Activated CD4-positive, CD25-positive, alpha-beta regulatory T cell treated with anti-CD3 and anti-CD28 coated beads, Interleukin-2, amount 50 U/mL, for 16 hours (primary cell): ENCODE measurements around the gene PLEKHG5.

ENCODE experiments used
- DNase-seq: peaks from one replicate; pipeline ENCODE4 v3.0.0-alpha.2; 2020; ENCODE audit warnings: low read depth, low spot score

PLEKHG5 gene, protein sequence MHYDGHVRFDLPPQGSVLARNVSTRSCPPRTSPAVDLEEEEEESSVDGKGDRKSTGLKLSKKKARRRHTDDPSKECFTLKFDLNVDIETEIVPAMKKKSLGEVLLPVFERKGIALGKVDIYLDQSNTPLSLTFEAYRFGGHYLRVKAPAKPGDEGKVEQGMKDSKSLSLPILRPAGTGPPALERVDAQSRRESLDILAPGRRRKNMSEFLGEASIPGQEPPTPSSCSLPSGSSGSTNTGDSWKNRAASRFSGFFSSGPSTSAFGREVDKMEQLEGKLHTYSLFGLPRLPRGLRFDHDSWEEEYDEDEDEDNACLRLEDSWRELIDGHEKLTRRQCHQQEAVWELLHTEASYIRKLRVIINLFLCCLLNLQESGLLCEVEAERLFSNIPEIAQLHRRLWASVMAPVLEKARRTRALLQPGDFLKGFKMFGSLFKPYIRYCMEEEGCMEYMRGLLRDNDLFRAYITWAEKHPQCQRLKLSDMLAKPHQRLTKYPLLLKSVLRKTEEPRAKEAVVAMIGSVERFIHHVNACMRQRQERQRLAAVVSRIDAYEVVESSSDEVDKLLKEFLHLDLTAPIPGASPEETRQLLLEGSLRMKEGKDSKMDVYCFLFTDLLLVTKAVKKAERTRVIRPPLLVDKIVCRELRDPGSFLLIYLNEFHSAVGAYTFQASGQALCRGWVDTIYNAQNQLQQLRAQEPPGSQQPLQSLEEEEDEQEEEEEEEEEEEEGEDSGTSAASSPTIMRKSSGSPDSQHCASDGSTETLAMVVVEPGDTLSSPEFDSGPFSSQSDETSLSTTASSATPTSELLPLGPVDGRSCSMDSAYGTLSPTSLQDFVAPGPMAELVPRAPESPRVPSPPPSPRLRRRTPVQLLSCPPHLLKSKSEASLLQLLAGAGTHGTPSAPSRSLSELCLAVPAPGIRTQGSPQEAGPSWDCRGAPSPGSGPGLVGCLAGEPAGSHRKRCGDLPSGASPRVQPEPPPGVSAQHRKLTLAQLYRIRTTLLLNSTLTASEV

DNA sequence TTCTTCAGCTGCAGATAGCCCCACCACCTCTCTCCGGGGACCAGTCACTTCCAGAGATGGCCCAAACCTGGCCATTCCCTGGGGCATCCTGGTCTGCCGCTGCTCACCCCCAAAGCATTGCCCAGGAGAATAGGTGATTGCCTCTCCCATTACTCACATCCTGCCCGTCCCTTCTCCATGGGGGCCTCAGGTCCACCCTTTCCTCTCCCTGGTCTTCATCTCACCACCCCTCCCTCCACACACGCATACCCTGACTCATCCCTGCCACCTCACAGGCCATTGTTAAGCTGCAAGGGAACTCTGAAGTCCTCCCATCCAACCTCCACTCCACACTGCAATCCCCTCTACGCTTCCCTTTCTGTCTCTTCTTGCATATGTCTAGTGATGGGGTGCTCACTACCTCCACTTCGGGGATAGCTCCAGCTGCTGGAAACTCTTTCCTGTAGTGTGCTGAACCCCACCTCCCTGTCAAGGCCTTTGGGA lies at the start of gene PLEKHG5:
Gene PLEKHG5, minus strand, starts transcription at position 188 of the 483 bp plus-strand sequence. CDS start 14,096 bp downstream, outside the sequence.
- no peak for DNase-seq

DNA sequence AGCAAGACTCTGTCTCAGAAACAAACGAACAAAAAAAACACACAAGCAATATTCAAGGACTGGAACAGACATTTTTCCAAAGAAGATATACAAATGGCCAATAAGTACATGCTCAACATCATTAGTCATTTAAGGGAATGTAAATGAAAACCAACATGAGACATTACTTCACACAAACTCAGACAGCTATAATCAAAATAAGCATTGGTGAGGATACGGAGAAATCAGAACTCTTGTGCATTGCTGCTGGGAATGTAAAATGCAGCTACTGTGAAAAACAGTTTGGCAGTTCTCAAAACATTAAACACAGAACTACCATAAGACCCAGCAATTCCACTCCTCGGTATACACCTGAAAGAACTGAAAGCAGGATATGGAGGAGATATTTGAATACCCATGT lies 47.5 kb upstream of the PLEKHG5 start:
- DNase-seq: no peak

DNA sequence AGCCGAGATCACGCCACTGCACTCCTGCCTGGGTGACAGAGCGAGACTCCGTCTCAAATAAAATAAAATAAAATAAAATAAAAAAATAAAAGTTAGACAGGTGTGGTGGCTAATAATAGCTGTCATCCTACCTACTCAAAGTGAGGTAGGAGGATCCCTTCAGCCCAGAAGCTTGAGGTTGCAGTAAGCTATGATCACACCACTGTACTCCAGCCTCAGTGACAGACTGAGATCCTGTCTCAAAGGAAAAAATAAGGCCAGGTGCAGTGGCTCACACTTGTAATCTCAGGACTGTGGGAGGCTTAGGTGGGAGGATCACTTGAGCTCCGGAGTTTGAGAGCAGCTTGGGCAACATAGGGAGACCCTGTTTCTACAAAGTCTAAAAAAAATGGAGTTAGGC lies 44.8 kb upstream of the PLEKHG5 start:
- no peak for DNase-seq

DNA sequence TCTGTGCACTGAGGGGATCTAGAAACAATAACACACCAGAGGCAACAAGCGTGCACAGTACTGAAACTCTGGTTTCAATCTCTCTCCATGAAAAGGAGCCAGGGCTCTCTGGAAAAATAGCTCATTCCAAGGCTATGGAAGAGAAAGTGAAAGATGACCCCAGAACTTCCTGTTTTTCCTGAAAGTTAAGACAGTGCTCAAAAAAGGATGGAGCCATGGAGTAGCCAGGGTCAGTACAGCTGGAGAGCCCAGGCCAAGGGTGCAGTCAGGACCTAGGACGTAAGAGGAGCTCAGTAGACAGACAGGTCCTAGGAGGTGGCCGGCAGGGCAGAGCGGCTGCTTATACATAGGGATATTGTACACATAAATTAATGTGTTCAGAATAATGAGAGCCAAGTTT lies 43.7 kb upstream of the PLEKHG5 start:
- no peak for DNase-seq

DNA sequence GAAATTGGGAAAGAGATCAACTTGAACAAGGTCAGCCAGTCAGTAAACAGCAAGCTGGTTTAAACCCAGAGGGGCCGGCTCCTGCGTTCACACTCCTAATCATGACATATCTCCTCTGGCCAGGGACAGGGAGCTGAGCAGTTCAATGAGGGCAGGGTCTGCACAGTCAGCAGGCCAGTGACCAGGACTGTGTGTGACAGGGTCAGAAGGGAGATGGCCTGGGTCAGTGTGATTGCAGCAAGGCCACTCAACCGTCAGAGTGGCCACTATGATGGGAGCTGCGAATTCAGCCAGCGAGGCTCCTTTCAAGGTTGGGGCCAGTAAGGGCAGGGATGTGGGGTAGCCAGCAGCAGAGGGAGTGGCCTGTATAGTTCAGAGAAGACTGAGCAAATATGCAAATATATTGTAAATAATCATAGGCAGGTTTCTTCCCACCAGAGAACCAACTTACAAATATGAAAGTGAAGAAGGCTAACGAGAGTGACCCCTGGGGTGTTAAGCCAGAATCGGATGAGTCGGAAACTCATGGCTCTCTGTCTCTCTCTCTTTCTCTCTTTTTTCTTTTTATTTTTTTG lies 42.9 kb upstream of the PLEKHG5 start:
- DNase-seq: no peak

DNA sequence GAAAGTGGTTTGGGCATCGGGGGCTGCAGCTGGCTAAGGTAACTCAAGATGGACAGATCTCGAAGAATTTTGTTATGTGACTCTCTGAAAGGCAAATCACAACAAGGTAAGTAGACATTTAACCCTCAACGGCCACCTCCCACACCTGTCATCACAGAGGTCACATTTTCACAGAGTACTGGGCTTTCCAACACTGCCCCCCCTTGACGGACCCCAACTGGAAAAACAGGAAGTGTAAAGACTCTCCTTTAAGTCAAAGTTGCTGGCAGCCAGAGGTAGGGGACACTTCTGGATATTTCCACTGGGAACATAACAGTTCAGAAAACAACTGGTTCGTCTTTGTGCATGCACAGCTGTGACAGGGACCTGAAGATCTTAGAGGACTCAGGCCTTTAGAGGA lies 40.5 kb upstream of the PLEKHG5 start:
- no peak for DNase-seq

DNA sequence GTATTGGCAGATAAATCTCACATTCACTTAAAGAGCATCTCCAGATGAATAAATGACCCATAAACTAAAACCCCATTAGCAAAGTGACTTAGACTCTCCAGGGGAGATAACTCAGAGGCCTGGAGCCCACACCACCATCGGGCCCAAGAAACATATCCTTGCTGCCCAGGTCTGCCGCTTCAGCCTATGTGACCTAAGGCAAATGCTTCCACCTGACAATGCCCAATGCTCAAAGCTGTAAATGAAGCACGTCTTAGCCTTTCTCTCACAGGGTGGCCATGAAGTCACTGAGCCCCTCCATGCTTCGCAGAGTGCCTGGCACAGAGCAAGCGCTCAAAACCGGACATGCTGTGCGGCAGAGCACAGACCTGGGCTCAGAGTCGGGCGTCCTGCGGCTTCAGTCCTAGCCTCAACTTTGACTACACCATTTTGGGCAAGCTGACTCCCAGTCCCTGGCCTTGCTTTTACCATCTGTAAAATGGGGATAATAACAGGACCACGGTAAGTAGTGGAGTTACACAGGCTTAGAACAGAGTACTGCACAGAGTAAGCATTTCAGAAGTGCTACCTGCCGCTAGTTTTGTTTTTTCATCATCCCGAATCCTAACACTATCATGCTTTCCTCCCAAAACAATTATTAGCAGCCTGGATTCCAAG lies 39.2 kb upstream of the PLEKHG5 start:
- no peak for DNase-seq

DNA sequence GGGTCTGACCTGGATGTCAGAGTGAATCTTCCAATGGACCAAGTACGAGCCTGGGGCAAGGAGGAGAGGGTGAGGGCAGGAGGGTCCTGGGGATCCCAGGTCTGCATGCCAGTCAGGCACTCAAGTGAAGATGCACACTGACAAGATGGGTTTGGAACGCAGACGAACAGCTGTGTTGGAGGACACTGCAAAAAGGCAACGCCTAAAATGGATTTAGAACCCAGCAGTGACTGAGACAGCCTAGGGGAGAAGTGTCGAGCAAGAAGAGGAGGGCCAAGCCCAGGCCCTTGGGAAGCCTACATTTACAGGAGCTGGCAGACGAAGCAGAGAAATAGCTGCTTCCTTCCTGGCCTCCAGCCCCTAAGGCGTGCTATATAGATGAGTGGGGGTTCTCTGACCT lies 37.0 kb upstream of the PLEKHG5 start:
- DNase-seq: no peak

DNA sequence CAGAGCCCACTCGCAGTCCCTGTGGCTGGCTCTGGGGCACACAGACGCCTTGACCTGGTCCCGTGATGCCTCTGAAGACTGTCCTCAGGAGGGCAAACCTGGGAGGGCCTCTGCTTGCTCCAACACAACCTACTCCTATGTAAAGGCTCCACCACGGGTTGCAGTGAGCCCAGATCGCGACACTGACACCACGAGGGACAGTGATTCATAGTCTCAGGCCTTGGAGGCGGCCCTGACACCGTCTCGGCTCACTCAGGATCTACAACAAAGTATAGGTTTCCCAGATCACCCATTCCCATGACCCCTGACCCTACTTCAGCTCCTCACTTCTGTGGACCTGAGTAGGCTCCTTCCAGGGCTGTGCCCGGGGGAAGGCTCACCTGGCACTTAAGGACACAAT lies 34.8 kb upstream of the PLEKHG5 start:
- no peak for DNase-seq

DNA sequence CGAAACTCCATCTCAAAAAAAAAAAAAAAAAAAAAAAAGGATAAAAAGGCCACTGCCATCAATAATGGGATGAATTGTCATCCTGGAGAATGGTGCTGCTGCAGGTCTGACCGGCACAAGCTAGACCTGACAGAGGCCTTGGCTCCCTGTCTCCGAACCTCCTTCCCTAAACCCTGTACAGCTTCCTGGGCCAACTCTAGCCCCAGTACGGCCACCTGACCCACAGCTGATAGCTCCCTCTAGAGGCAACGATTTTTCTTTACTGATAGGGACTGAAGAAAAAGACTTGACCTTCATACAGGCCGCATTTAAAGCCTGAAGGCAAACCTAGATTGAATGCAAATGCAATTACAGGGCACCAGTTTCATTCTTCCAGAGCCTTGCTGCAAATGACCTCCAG lies 32.1 kb upstream of the PLEKHG5 start:
- no peak for DNase-seq

DNA sequence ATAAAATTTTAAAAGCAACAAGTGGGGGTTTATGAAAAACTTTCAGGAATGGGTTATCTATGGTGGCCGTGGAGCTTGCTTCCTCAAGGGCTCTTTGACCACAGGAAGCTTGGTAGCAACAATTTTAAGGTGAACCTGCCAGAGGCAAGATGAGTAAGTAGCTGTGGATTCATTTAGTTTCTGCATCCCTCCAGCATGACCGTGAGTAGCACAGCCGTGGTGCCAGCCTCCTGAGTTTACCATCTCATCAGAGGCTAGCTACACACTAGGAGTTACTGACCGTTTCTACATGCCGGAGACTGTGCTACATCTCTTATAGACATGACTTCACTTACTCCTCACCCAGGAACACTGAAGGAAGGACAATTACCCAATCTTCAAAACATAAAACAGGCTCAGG lies 30.1 kb upstream of the PLEKHG5 start:
- DNase-seq: no peak

DNA sequence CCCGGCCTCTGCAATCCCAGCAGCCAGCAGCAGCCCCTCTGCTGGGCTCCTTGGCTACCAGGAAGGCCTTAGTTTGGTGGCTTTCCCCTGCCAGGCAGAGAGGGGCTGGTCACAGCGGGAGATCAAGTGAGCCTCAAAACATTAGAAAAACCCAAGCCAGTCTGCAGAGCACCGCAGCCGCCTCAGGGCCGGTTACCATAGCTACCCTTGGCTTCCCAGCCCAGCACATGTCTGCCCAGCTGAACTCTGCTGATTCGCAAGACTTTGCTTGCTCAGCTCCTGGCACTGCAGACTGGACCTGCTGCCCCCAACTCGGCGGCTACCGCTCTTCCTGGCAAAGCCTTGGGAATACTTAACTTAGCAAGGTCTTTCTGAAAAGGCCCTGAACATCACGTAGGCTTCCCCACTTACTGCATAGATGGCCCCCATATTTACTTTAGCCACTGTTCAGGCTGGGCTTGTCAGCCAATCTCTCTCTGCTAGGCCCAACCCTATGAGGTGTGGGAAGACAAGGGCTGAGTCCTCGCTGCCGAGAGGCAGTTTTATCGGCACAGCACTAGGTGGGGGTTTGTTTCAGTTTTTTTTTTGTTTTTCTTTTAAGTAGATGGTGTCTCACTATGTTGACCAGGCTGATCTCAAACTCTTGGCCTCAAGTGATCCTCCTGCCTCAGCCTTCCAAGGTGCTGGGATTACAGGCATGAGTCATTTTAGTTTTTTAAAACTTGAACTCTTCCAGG lies 28.6 kb upstream of the PLEKHG5 start:
- DNase-seq: no peak

DNA sequence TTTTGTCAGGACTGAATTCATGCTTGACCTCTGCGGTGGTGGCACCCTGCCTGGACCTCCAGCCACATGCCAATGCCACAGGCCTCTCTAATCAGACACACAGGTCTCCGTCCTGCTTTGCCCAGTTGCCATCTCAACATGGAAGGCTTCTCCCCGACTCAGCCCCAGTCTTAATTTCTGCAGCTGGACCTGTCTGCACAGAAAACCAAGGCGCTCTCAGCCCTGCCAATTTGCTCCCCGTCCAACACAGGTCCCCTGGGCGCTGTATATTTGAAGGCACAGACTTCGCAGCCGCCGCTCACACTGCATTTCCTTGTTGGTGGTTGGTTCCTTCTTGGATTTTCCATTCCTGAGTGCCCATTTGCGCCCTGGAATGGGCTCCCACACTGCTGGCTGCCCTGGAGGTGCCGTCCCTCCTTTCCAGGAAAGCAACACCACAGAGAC lies 28.0 kb upstream of the PLEKHG5 start:
- no peak for DNase-seq

DNA sequence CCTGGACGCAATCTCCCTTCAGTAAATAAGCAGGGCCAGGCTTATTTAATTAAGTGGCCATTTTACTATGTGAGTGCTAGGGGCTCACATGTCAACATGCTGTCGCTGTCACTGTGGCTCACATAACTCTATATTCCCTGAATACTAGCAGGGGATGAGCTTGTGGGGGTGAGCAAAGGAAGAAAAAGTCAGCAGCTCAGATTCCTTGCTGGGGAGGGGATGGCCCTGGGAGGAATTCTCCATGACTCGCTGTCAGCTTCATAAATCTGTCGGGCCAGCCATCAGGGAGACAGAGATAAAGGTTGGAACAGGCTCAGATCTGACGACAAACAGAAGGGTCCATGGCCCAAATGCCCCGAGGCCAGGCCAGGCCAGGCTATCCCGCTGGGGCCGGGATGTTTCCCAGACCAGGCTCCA lies 26.0 kb upstream of the PLEKHG5 start:
- DNase-seq: no peak

DNA sequence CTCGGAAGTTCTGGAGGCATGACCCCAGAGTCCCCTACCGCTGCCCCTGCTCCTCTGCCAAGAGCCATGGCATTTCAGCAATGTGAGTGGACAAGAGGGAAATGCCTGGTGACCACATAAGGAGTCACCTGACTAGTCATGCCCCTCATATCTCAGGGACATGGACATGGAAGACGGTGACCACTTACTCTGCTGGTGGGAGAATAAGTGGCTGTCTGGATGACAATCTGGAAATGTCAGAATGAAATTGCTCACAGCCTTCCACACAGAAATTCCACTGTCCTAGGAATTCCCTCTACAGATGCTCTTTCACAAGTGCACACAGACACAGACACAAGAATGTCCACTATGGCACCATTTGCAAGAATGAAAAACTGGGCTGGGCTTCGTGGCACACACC lies 24.3 kb upstream of the PLEKHG5 start:
- no peak for DNase-seq

DNA sequence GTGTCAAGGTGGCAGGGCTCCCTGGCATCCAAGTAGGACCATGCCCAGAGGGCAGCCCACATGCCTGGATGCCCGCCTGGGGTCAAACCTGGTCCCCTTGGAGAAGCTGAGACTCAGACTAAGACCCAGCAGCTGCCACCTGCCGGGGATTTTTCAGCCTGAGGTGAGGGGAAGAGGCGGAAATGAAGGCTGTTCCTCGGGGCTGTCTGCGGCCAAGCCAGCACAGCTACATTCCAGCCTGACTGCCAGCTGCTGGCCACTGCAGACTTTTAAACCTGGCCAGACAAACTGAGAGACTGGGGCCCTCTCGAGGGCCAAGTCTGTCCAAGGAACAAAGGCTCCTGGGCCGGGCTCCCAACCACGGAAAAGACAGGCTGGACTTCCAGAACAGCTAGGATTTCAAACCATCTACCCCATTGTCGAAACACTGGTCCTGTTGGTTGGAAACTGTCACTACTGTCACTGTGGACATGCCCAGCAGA lies 21.9 kb upstream of the PLEKHG5 start:
- DNase-seq: no peak

DNA sequence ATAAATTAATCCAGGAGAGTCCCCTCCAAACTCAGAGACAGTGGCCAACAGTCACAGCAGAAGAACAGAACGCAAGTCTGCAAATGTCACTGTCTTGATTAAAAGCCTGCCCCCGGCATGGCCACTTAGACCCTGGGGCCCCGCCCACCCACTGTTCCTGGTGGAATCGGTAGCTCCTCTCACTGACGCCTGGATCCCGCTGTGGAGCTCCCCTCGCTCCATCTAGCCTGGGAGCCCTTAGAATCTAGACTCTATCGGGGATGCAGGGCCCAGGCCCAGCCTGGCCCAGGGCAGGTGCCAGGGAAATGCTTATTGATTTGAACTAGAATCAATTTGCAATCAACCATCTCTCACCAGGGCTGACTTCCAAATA lies 21.4 kb upstream of the PLEKHG5 start:
- no peak for DNase-seq

DNA sequence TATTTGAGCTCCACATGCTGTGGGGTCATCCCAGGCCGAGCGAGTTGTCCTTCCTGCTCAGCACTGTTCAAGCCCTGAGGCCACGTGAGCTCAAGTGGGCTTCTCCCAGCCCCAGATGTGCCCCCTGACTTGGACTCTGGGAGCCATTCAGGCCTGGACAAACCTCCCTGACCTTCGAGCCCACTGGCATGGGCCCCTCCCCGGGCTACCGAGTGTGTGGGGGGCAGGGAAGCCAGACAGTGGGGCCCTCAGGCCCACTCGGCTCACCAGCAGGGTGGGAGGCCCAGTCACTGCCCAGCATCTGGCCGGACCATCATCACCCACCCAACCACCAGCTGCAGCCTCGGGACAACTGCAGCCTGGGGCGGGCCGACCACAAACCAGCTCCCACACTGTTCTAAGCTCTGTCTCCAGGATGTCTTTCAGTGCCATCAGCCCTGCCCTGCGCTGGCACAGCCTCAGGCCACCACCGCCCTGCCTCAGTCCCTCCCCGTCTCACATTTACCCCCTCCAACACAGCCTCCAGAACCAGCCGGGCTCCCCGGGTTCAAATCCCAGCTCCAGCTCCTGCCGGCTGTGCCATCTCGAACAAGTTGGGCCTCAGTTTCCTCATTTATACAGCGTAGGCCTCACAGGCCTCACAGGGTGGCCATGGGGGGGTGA lies 20.9 kb upstream of the PLEKHG5 start:
- DNase-seq: no peak

DNA sequence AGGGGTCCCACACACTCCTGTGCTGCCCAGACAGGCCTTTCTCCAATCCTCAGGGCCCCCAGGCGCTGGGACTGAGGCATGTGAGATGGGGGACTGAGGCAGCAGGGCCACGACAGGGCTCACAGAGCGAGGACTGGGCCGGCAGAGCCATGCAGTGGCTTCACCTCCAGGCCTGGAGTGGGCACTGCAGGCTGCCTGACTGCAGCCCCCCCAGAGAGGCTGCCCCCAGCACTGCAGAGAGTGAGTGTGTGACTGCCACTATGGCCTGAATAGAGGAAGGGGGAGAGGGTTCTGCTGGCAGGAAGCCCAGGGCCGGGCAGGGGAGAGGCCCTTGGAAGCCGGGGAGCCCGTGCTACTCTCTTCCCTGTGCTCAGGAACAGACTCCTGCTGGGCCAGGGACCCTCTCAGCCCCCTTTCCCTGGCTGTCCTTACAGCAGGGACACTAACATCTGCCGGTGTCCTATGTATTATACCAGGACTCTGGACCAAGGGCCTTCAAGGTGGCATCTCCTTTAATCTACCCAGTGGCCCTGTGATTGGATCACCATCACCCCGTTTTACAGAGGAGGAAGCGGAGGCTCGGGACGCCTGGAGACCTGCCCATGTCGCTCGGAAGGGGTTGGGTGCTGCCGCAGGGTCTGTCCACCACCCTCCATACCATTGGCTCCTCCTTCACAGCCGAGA lies 20.2 kb upstream of the PLEKHG5 start:
- DNase-seq: no peak

DNA sequence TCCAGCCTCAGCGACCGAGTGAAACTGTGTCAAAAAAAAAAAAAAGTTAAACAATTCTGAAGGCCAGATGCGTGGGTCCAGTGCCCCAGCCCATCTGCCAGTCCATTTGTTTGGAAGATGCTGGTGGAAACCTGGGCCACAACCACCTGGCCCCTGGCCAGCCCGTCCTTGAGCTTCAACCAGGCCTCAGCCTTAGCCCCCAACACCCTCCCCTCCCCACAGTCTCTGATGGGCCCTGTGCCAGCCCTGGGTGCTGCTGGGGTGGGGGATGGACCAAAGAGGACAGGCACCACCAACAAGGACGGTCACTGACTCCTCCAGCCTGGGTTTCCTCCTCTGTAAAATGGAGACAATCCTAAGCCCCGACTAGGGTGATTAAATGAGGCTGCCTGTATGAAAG lies 19.6 kb upstream of the PLEKHG5 start:
- no peak for DNase-seq
